ENCODE results near the gene VENTX.

- no peak for TF ChIP-seq CTCF (optimal IDR thresholded peaks at IDR 0.05 in 1 of 3, IDR thresholded peaks at IDR 0.05 in 1 of 3, conservative IDR thresholded peaks at IDR 0.05 in 1 of 3; ENCODE audit: extremely low read depth in 1 of 3, insufficient read depth in 2 of 3, low read length in 3 of 3)
- TF ChIP-seq EZH2 (IDR thresholded peaks at IDR 0.05; ENCODE audit: low read length): no peak
Measured at GRCh38 chr10:133212853-133213494, 24.7 kb upstream of the VENTX start.
